H9 (cell line): ENCODE data around the gene CENPP. TPM values are rescaled to one million over a fixed set of nuclear protein-coding genes. Genes with fewer than 3 reads are reported as not detected.
A peak's percentile ranks its signal among the peaks of the same experiment; 100 is the strongest.

Experiments used
- DNase-seq: peaks from one replicate; pipeline ENCODE4 v3.0.0-alpha.2; 2017
- H2AFZ ChIP-seq: one replicate; pipeline ENCODE4 v1.6.1; 2013; ENCODE audit warnings: mild to moderate bottlenecking, low read length, control low read depth, moderate library complexity
- H2AK5ac ChIP-seq: 2 replicates; pipeline ENCODE4 v1.6.1; 2013; ENCODE audit warnings: low read length, control low read depth, mixed read lengths; ENCODE audit not compliant: insufficient read length
- H2BK120ac ChIP-seq: one replicate; pipeline ENCODE4 v1.6.1; 2013; ENCODE audit warnings: low read depth, mild to moderate bottlenecking, low read length, control low read depth, inconsistent platforms; ENCODE audit not compliant: poor library complexity, severe bottlenecking
- H2BK12ac ChIP-seq: 2 replicates; pipeline ENCODE4 v1.6.1; 2013; ENCODE audit warnings: low read length, control low read depth, mixed read lengths, low read depth; ENCODE audit not compliant: insufficient read length
- H2BK15ac ChIP-seq: 2 replicates; pipeline ENCODE4 v1.6.1; 2013; ENCODE audit warnings: low read depth, low read length, control low read depth
- H2BK20ac ChIP-seq: one replicate; pipeline ENCODE4 v1.6.1; 2013; ENCODE audit warnings: low read depth, mild to moderate bottlenecking, low read length, control low read depth, inconsistent platforms; ENCODE audit not compliant: poor library complexity, severe bottlenecking
- H2BK5ac ChIP-seq: 2 replicates; pipeline ENCODE4 v1.6.1; 2013; ENCODE audit warnings: low read length, control low read depth, mixed read lengths; ENCODE audit not compliant: insufficient read length
- H3K14ac ChIP-seq: 2 replicates; pipeline ENCODE4 v1.6.1; 2013; ENCODE audit warnings: low read length, control low read depth; ENCODE audit not compliant: insufficient read depth
- H3K18ac ChIP-seq: 2 replicates; pipeline ENCODE4 v1.6.1; 2013; ENCODE audit warnings: low read depth, mild to moderate bottlenecking, mixed read lengths, low read length, control low read depth; ENCODE audit not compliant: insufficient read length
- H3K23ac ChIP-seq: 2 replicates; pipeline ENCODE4 v1.6.1; 2013; ENCODE audit warnings: low read length, control low read depth, mixed read lengths, low read depth; ENCODE audit not compliant: insufficient read length
- H3K23me2 ChIP-seq: 2 replicates; pipeline ENCODE4 v1.6.1; 2013; ENCODE audit warnings: low read depth, mild to moderate bottlenecking, mixed read lengths, low read length, control low read depth; ENCODE audit not compliant: insufficient read length, poor library complexity, severe bottlenecking
- H3K27ac ChIP-seq: 2 replicates; pipeline ENCODE4 v1.5.1; 2013; ENCODE audit warnings: low read length, control low read depth, mixed read lengths, low read depth; ENCODE audit not compliant: insufficient read length
- H3K27me3 ChIP-seq: 2 replicates; pipeline ENCODE4 v1.6.1; 2013; ENCODE audit warnings: low read length, control low read depth, inconsistent platforms; ENCODE audit not compliant: insufficient read depth
- H3K4ac ChIP-seq: 2 replicates; pipeline ENCODE4 v1.6.1; 2013; ENCODE audit warnings: low read depth, mild to moderate bottlenecking, control low read depth, inconsistent platforms, low read length, moderate library complexity
- H3K4me1 ChIP-seq: 2 replicates; pipeline ENCODE4 v1.6.1; 2013; ENCODE audit warnings: low read length, control low read depth, inconsistent platforms; ENCODE audit not compliant: insufficient read depth
- H3K4me2 ChIP-seq: 2 replicates; pipeline ENCODE4 v1.6.1; 2013; ENCODE audit warnings: low read length, control low read depth, mixed read lengths; ENCODE audit not compliant: insufficient read length, insufficient read depth
- H3K56ac ChIP-seq: 2 replicates; pipeline ENCODE4 v1.6.1; 2013; ENCODE audit warnings: low read depth, mild to moderate bottlenecking, mixed read lengths, low read length, control low read depth; ENCODE audit not compliant: insufficient read length
- H3K79me1 ChIP-seq: 2 replicates; pipeline ENCODE4 v1.6.1; 2013; ENCODE audit warnings: low read depth, mild to moderate bottlenecking, moderate library complexity, low read length, control low read depth, inconsistent platforms; ENCODE audit not compliant: insufficient read depth, poor library complexity, severe bottlenecking
- H3K79me2 ChIP-seq: 2 replicates; pipeline ENCODE4 v1.6.1; 2013; ENCODE audit warnings: low read length, control low read depth, inconsistent platforms; ENCODE audit not compliant: insufficient read depth
- H3K9ac ChIP-seq: 2 replicates; pipeline ENCODE4 v1.6.1; 2013; ENCODE audit warnings: low read length, control low read depth, mixed read lengths; ENCODE audit not compliant: insufficient read length; ENCODE audit errors: extremely low read depth
- H3K9me3 ChIP-seq: one replicate; pipeline ENCODE4 v1.6.1; 2013; ENCODE audit warnings: low read depth, low read length, inconsistent platforms; ENCODE audit not compliant: control insufficient read depth
- H3T11ph ChIP-seq: one replicate; pipeline ENCODE4 v1.6.1; 2013; ENCODE audit warnings: mild to moderate bottlenecking, low read length, control low read depth, inconsistent platforms
- H4K20me1 ChIP-seq: one replicate; pipeline ENCODE4 v1.6.1; 2013; ENCODE audit not compliant: control insufficient read depth, insufficient read length, insufficient read depth
- H4K5ac ChIP-seq: 2 replicates; pipeline ENCODE4 v1.6.1; 2013; ENCODE audit warnings: low read depth, mild to moderate bottlenecking, mixed read lengths, low read length, control low read depth; ENCODE audit not compliant: insufficient read length
- H4K8ac ChIP-seq: replicated peaks from 2 replicates; pipeline ENCODE4 v1.6.1; 2013; ENCODE audit warnings: low read length, control low read depth, mixed read lengths, low read depth; ENCODE audit not compliant: insufficient read length
- H4K91ac ChIP-seq: 2 replicates; pipeline ENCODE4 v1.6.1; 2013; ENCODE audit warnings: low read depth, mild to moderate bottlenecking, moderate library complexity, mixed read lengths, low read length, control low read depth; ENCODE audit not compliant: insufficient read length
- H3K27ac Mint-ChIP-seq, 3 experiments: 2 replicates in 2 of 3; 3 replicates in 1 of 3; pipeline ENCODE4 v1.8.0; 2020 to 2021; ENCODE audit warnings: mixed read lengths in 3 of 3, mild to moderate bottlenecking in 1 of 3, moderate library complexity in 1 of 3
- H3K27me3 Mint-ChIP-seq: 2 replicates; pipeline ENCODE4 v1.8.0; 2021; ENCODE audit warnings: low read depth, mild to moderate bottlenecking, moderate library complexity, mixed read lengths
- H3K36me3 Mint-ChIP-seq, 3 experiments: 2 replicates in 2 of 3; 3 replicates in 1 of 3; pipeline ENCODE4 v1.8.0; 2020 to 2021; ENCODE audit warnings: low read depth in 3 of 3, mixed read lengths in 3 of 3; ENCODE audit not compliant: insufficient read depth in 1 of 3
- H3K4me1 Mint-ChIP-seq, 2 experiments: 2 replicates each; pipeline ENCODE4 v1.8.0; 2020; ENCODE audit warnings: mixed read lengths in 2 of 2
- H3K4me3 Mint-ChIP-seq, 2 experiments: 2 replicates in 1 of 2; 3 replicates in 1 of 2; pipeline ENCODE4 v1.8.0; 2020 to 2021; ENCODE audit warnings: mild to moderate bottlenecking in 2 of 2, mixed read lengths in 2 of 2, moderate library complexity in 1 of 2
- H3K9me3 Mint-ChIP-seq, 2 experiments: 2 replicates in 1 of 2; 3 replicates in 1 of 2; pipeline ENCODE4 v1.8.0; 2020; ENCODE audit warnings: mild to moderate bottlenecking in 2 of 2, mixed read lengths in 2 of 2, moderate library complexity in 1 of 2
- CTCF ChIP-seq: fragments of 200-600 bp; sonication (generic); conservative IDR thresholded peaks from 3 replicates; pipeline ENCODE4 v1.8.0; 2021; ENCODE audit warnings: antibody characterized with exemption, mild to moderate bottlenecking
- WGBS: extraction: QIAGEN DNeasy Blood & Tissue Kit; methylation state at CpG from one replicate; pipeline ENCODE4 v1.1.7; 2013; ENCODE audit warnings: missing lambda C conversion rate, low lambda C conversion rate, mixed read lengths; ENCODE audit not compliant: insufficient read length; ENCODE audit errors: extremely low coverage; 5-methylcytosine and 5-hydroxymethylcytosine counted together
- total RNA-seq: library from RNA; stranded (reverse); gene quantifications from 2 replicates; pipeline ENCODE4 v1.2.1, GENCODE V29; 2021

Gene CENPP
- total RNA-seq, 1 experiment from 2014 or later, result 9.1 TPM

GRCh38 chr9:92661743-92662142 is 336.0 kb downstream of the CENPP start:
- Histone ChIP-seq H3K18ac (no peak overlapping the region), H4K8ac (no peak overlapping the region), H3K23me2 (no peaks in the 10 kb centered on the region), H3K4me2 (no peak overlapping the region), H2AFZ (no peak overlapping the region), H3K4ac (no peak overlapping the region), H3K9me3 (no peaks in the 10 kb centered on the region), H2BK15ac (no peak overlapping the region), H4K20me1 (no peaks in the 10 kb centered on the region), H3K27ac (no peak overlapping the region), H3K79me1 (peaks cover 14% of the 10 kb centered on the region), H2BK12ac (no peak overlapping the region), H4K91ac (no peak overlapping the region), H3T11ph (no peak overlapping the region), H3K23ac (no peak overlapping the region), H3K79me2 (peaks cover 8% of the 10 kb centered on the region; the same call in 1 of the 2 replicates), H3K27me3 (no peaks in the 10 kb centered on the region), H3K9ac (no peak overlapping the region), H2BK120ac (no peak overlapping the region), H3K14ac (no peak overlapping the region), H3K4me1 (peaks cover 7% of the 10 kb centered on the region; the same call in 1 of the 2 replicates), H2BK5ac (no peak overlapping the region), H2BK20ac (no peak overlapping the region), H2AK5ac (no peak overlapping the region), H3K56ac (no peak overlapping the region), H4K5ac (no peak overlapping the region)
- WGBS, result no CpG with 5 or more reads among the region's 4 CpGs
- H3K4me3 Mint-ChIP-seq, result no peak overlapping the region
- H3K9me3 Mint-ChIP-seq, result no peaks in the 10 kb centered on the region
- H3K27ac Mint-ChIP-seq, result peak overlapping the region in 2 of 3 experiments; percentile 74 to 88; a peak in 1 of 7 replicates
- no peak for TF ChIP-seq CTCF
- peaks cover 21 to 26% of the 10 kb centered on the region in 2 experiments for H3K4me1 Mint-ChIP-seq
- no peak for DNase-seq
- H3K36me3 Mint-ChIP-seq, result peaks cover 0 to 9% (median 0%) of the 10 kb centered on the region in 3 experiments; a peak in 4 of 7 replicates
- H3K27me3 Mint-ChIP-seq, result no peaks in the 10 kb centered on the region
